Left cardiac atrium (tissue), 4 donors: Measurements from ENCODE around the gene LRIG2. TPM values are rescaled to one million over a fixed set of nuclear protein-coding genes. Genes with fewer than 3 reads are reported as not detected.
A peak's percentile ranks its signal among the peaks of the same experiment; 100 is the strongest.
"Not testable (repeated sequence)": the region's sequence is repeated elsewhere in the genome, so short reads cannot be mapped to it uniquely, and the experiment has no call there.

Source experiments
- ATAC-seq, 2 donors: fragments of 200-7000 bp; cut with Tn5 transposase; one replicate each; pipeline ENCODE4 v1.9.1; 2020; ENCODE audit warnings: mild to moderate bottlenecking in 2 of 2, moderate library complexity in 2 of 2
- DNase-seq: peaks from one replicate; pipeline ENCODE4 v3.0.0-alpha.2; 2020
- intact Hi-C, 2 donors: fragments of 100-400 bp; cut with DNase I; formaldehyde crosslinking; loops; one replicate each; pipeline versions ENCODE4 v1.14.1 to v1.15.1; 2022 to 2023
- long read RNA-seq: library from polyadenylated mRNA; unstranded; transcript quantifications from one replicate; pipeline ENCODE4 v2.0.0, GENCODE V29; 2021
- total RNA-seq, 2 donors: library from RNA; stranded (reverse); fragmentation: NEBNext Ultra II Directional; extraction: Animal tissue kit (Norgen Biotek cat#: 25700); gene quantifications; one replicate each; pipeline ENCODE4 v1.2.1, GENCODE V29; 2021
- donor health status: DM: no; HTN: yes; CAD: no.
- donor health status: DM: no; HTN: yes; CAD: no; lungs with severe emphysema.
- donor health status: DM: yes; HTN: yes; CAD: no.
- donor health status: Dilated cardiomyopathy.

LRIG2 gene, protein sequence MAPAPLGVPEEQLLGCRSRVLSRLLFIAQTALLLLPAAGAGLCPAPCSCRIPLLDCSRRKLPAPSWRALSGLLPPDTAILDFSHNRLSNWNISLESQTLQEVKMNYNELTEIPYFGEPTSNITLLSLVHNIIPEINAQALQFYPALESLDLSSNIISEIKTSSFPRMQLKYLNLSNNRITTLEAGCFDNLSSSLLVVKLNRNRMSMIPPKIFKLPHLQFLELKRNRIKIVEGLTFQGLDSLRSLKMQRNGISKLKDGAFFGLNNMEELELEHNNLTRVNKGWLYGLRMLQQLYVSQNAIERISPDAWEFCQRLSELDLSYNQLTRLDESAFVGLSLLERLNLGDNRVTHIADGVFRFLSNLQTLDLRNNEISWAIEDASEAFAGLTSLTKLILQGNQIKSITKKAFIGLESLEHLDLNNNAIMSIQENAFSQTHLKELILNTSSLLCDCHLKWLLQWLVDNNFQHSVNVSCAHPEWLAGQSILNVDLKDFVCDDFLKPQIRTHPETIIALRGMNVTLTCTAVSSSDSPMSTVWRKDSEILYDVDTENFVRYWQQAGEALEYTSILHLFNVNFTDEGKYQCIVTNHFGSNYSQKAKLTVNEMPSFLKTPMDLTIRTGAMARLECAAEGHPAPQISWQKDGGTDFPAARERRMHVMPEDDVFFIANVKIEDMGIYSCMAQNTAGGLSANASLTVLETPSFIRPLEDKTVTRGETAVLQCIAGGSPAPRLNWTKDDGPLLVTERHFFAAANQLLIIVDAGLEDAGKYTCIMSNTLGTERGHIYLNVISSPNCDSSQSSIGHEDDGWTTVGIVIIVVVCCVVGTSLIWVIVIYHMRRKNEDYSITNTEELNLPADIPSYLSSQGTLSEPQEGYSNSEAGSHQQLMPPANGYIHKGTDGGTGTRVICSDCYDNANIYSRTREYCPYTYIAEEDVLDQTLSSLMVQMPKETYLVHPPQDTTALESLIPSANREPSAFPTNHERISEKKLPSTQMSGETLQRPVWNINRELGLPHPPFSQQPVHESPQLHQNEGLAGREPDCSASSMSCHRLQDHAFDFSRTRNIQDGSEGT
- total RNA-seq: 1 to 10 TPM; 8.7 to 9.9 TPM
- long read RNA-seq, full-length matches to known transcripts: 10 of 14 reads
- long read RNA-seq, partial matches to known transcripts: 2 of 14 reads
- long read RNA-seq, other reads (novel, unspliced or antisense): 2 of 14 reads

DNA sequence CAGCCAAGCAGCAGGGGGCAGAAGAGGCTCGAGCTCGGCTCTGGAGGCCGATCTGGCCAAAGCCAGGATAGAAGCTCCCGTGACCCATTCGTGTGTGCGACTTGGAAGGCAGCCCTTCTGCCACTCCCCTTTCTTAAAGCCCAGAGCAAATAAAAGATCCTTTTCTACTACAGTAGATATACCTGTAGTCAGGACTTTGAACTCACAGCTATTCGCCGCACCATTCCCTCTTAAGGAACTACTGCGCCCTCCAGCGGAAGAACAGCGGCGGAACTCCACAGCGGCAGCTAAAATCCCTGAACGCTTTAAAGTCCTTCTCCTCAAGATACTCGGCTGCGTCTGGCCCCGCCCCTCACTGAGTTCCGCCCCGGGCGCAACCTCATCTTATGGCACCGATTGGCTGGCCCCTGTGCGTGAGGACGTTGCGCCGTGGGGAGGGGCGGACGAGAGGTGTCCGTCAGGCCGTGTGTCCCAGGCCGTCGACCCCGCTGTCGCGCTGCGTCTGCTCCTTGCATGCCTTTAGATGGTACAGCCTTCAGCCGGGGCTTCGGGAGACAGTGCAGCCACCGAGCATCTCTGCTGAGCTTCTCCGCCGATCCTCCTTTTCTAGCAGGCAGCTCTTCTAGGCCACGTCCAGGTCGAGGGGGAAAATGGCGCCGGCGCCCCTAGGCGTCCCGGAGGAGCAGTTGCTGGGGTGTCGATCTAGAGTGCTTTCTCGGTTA, at the start of gene LRIG2:
LRIG2 (plus strand) TSS at position 442 of the 722 bp plus-strand sequence; CDS start at position 651, 209 bp downstream.
- ATAC-seq: peak; percentile 99 to 100
- intact Hi-C loops: loop anchor here in 1 of 2 donors (5.0 kb wide), 1 partner anchor 356 kb away; the partner anchor contains the start of gene PPM1J

GRCh38 chr1:113023316-113023715, 49.7 kb upstream of the LRIG2 start:
- ATAC-seq, DNase-seq, intact Hi-C loops: not testable (repeated sequence)

More for the DNA sequence above, at the start of gene LRIG2:
- peak; percentile 99 for DNase-seq

DNA sequence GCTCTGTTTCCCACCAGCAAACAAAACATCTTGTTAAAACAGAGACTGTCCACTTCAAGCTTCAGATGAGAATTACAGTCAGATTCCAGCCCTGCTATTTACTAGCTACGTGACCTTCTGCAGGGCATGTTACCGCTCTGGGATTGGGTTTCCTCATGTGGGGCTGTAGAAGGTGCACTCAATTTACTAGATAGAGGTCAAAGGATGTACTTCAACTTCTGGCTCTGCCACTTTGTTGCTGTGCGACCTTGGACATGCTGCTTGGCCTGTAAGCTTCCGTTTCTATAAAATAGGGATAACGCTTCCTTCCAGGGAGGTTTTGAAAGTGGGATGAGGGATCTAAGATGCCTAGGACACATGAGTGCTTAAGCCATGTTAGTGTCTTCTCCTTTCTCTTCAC, 46.0 kb upstream of the LRIG2 start:
- DNase-seq (no peak), ATAC-seq (no peak)
- intact Hi-C loops: no loop called here

DNA sequence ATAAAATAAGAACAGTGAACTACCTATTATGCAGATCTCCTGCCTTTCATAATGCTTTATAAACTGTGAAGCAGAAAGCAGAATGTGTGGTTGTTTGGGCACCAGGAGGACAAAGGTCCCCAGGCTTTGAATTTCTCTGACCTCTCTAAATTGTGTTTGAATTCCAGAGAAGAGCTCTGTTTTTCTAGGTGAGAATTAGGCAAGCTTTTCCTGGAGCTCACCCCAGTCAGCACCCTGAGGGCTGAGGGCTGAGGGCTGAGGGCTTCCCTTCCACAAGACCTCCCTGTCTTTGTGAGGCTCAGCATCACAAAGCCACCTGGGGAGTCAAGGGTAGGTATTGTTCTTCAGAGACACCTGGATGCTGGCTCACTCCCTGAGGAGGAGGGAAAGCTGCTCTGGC, 45.5 kb upstream of the LRIG2 start:
- DNase-seq (no peak), ATAC-seq (no peak)
- intact Hi-C loops: no loop called here

DNA sequence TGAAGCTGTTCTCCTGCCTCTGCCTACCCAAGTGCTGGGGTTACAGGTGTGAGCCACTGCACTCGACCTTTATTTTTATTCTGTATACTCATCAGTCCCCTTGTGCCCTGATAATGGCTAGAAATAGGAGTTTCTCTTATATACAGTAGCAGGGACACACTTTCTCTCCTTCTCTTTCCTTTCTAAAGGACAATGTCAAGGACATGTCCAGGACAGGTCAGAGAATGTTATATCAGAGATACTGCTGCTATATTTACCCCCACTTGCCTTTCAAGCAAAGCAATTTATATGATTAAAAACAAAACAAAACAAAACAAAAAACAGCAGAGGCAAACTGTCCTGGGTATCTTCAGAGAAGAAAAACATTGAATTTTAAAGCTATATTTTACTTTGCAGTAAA, 43.2 kb upstream of the LRIG2 start:
- intact Hi-C loops: loop anchor here in 1 of 2 donors (10.0 kb wide), 1 partner anchor 75 kb away; the partner anchor contains the start of gene SLC16A1
- ATAC-seq: peak in 1 of 2 donors; percentile 26
- no peak for DNase-seq

GRCh38 chr1:113031171-113031933, 41.6 kb upstream of the LRIG2 start:
- DNase-seq (no peak), ATAC-seq (no peak)
- intact Hi-C loops: loop anchor here in 1 of 2 donors (10.0 kb wide), 1 partner anchor 77 kb away; the partner anchor contains the start of gene SLC16A1

DNA sequence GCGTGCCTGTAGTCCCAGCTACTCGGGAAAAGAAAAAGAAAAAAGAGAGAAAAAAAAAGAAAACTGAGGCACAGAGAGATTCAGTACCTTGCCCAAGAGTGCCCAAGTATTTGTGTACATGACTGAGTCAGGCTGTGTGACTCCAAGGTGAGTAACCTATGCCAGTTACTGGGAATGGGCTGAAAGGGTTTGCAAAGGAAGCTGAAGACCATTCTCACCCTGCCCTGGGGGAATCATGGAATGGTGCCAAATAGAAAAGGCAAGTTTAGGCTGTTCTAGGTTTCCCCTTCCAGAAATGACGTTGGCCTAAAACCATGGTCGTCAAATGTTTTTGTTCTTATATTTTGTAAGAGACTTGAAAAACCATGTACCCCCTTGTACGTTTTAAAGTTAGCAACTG, 37.9 kb upstream of the LRIG2 start:
- ATAC-seq: no peak
- intact Hi-C loops: loop anchor here in 1 of 2 donors (10.0 kb wide), 1 partner anchor 80 kb away; the partner anchor contains the start of gene SLC16A1
- no peak for DNase-seq

DNA sequence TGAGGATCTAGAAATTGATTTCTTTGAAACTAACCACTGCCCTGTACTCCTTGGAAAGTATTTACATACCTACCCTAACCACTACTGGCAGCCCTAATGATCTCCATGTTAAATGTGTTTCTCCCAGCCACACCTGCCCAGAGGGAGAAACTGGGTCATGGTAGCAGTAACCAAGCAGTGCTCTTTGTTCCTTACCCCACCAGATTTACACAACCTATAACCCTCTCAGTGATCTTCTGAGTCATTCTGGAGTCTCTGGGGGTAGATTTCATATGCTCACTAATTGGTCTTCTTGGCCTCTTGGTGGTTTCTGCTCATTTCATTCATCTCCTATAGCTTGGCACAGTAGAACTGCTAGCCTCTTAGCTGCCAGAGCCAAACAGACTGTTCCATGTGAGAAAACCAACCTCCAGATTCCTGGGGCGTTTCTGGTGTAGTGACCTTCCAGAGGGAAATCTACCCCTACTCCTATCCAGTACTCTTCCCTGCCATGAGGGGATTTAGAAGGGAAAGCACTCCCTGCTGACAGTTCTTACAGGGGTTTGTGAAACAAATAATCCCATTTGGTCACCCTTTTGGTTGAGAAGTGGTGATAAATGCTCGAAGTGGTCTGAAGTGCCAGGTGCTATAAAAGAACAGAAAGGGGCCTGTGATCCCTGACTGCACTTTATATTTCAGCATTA, 36.2 kb upstream of the LRIG2 start:
- DNase-seq (no peak), ATAC-seq (no peak)
- intact Hi-C loops: loop anchor here in 1 of 2 donors (10.0 kb wide), 1 partner anchor 82 kb away; the partner anchor contains the start of gene SLC16A1

GRCh38 chr1:113040041-113040440, 33.0 kb upstream of the LRIG2 start:
- no peak for ATAC-seq
- DNase-seq: no peak
- intact Hi-C loops: loop anchor here (5.0 kb wide), 2 partner anchors 158 to 233 kb away; no protein-coding TSS in a partner anchor

DNA sequence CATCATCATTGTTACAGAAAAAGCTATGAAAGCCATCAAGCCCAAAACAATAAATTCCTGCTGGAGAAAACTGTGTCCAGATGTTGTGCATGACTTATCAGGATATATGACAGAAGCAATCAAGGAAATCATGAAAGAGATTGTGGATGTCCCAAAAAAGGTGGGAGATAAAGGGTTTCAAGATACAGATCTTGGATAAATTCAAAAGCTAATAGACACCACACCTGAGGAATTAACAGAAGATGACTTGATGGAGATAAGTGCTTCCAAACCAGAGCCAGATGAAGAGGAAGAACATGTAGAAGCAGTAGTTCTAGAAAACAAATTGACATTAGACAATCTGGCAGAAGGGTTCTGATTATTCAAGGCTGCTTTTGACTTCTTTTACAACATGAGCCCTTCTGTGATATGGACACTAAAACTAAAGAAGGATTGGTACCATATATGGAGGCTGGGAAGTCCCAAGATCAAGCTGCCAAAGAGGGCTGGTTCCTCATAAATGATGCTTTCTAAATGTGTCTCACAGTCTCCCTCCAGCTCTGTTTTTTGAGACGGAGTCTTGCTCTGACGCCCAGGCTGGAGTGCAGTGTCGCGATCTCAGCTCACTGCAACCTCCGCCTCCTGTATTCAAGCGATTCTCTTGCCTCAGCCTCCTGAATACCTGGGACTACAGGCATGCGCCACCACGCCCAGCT, 32.1 kb upstream of the LRIG2 start:
- ATAC-seq: no peak
- intact Hi-C loops: loop anchor here (5.0 kb wide), 2 partner anchors 159 to 234 kb away; no protein-coding TSS in a partner anchor
- no peak for DNase-seq

- no peak for DNase-seq
- ATAC-seq: no peak
- intact Hi-C loops: loop anchor here (2.0 to 5.0 kb wide), 4 partner anchors 159 to 323 kb away; a partner anchor contains a TSS
These were observed 31.3 kb upstream of the LRIG2 start for GRCh38 chr1:113041569-113042284.

- ATAC-seq (peak; percentile 89 to 93), DNase-seq (peak; percentile 81)
- intact Hi-C loops: loop anchor here (2.0 to 5.0 kb wide), 4 partner anchors 160 to 324 kb away; a partner anchor contains a TSS
These were observed 30.5 kb upstream of the LRIG2 start for GRCh38 chr1:113042285-113043143.

DNA sequence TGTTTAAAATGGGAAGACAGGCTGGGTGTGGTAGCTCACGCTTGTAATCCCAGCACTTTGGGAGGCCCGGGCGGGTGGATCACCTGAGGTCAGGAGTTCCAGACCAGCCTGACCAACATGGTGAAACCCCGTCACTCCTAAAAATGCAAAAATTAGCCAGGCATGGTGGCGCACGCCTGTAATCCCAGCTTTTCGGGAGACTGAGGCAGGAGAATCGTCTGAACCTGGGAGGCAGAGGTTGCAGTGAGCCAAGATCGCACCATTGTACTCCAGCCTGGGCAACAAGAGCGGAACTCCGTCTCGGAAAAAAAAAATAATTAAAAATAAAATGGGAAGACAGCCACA, 29.9 kb upstream of the LRIG2 start:
- not testable (repeated sequence) for DNase-seq, ATAC-seq
- intact Hi-C loops: loop anchor here (2.0 to 5.0 kb wide), 4 partner anchors 161 to 324 kb away; a partner anchor contains a TSS

DNA sequence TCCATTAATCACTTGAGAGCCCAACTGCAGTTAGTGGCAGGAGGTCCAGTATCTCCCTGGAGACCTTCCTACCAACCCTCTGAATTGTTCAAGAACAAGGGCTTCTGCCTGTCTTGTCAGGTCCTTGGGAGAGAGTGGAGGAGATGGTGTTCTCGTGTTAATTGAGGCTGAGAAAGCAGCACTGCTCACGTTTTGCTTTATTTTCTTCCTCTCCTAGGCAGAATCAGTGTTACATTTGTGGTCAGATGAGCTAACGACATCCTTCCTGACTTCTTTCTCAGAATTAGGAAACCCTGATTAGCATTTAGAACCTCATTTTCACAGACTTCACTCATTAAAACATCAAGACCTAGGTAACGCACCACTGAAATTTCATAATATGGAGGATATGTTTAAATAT, 26.4 kb upstream of the LRIG2 start:
- no peak for DNase-seq

DNA sequence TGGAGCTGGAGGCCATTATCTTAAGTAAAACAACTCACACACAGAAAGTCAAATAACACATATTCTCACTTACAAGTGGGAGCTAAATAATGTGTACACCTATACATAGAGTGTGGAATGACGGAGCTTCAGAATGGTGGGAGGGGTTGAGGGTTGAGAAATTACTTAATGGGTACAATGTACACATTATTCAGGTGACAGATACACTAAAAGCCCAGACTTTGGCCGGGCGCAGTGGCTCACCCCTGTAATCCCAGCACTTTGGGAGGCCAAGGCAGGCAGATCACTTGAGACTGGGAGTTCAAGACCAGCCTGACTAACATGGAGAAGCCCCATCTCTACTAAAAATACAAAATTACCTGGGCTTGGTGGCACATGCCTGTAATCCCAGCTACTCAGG, 24.9 kb upstream of the LRIG2 start:
- ATAC-seq (no peak), DNase-seq (no peak)
- intact Hi-C loops: no loop called here

More for the DNA sequence above, 26.4 kb upstream of the LRIG2 start:
- intact Hi-C loops: no loop called here
- ATAC-seq: no peak
